ENCODE data around the gene ZSWIM8. TPM values are rescaled to one million over a fixed set of nuclear protein-coding genes. Genes with fewer than 3 reads are reported as not detected.

Gene ZSWIM8
- total RNA-seq, 1 experiment from 2014 or later = 59.1 TPM

DNA sequence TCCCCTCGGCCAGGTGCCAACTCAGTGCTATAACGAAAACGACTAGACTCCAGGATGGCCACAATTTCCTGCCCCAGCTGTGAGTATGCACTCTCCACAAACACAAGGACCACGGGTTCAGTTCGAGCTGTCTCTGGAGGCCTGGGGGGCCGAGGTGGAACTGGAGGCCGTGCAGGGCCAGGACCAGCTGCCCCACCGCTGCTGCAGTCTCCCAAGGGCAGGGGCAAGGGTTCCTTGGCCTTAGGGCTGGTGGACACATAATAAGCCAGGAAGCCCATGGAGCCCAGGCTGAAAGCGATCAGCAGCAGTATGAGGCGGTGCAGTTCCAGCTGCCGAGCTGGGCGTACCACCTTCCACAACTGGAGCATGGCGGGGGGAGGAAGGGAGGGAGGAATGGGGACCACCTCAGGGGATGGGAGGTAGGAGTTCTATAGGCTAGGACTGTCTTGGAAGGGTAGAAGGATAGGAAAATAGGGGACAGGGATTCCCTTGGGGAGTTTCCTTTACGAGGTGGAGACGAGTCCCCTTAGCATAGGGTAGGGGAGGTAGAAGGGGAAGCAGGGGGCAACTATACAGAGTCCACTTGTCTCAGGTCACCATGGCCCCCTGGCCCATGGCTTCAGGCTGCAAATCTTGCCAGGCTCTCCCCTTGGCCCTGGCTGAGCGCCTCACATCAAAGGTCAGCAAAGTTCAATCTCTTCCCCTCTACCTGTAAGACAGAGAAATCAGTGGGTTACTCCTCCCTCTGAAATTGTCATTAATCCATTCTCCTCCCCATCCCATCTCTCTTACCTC lies 22.8 kb downstream of the ZSWIM8 start:
- TF ChIP-seq JUN (CRISPR knock-in tag; IDR thresholded peaks at IDR 0.05) (no peak), ARID4B (CRISPR knock-in tag; IDR thresholded peaks at IDR 0.05; ENCODE audit: borderline replicate concordance) (no peak), IRF2 (CRISPR knock-in tag; IDR thresholded peaks at IDR 0.05; ENCODE audit: borderline replicate concordance, low read depth) (no peak), USF1 (CRISPR knock-in tag; IDR thresholded peaks at IDR 0.05) (no peak), E2F4 (CRISPR knock-in tag; IDR thresholded peaks at IDR 0.05; ENCODE audit: borderline replicate concordance, low read depth) (no peak), RORB (CRISPR knock-in tag; IDR thresholded peaks at IDR 0.05) (no peak), GRHL2 (CRISPR knock-in tag; IDR thresholded peaks at IDR 0.05; ENCODE audit: insufficient replicate concordance, severe bottlenecking) (no peak), MLX (CRISPR knock-in tag; IDR thresholded peaks at IDR 0.05) (no peak)
- TF ChIP-seq, protein P1, sequence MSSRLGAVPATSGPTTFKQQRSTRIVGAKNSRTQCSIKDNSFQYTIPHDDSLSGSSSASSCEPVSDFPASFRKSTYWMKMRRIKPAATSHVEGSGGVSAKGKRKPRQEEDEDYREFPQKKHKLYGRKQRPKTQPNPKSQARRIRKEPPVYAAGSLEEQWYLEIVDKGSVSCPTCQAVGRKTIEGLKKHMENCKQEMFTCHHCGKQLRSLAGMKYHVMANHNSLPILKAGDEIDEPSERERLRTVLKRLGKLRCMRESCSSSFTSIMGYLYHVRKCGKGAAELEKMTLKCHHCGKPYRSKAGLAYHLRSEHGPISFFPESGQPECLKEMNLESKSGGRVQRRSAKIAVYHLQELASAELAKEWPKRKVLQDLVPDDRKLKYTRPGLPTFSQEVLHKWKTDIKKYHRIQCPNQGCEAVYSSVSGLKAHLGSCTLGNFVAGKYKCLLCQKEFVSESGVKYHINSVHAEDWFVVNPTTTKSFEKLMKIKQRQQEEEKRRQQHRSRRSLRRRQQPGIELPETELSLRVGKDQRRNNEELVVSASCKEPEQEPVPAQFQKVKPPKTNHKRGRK (CRISPR knock-in tag; IDR thresholded peaks at IDR 0.05; ENCODE audit: borderline replicate concordance) = no peak
- no peaks in the 10 kb centered on the region for H3K27me3 Mint-ChIP-seq (ENCODE audit: low read depth)
- ChIA-PET POLR2A (interaction anchor here (0.7 kb wide), 1 partner anchor 19 kb away, joined by 9 read pairs; no protein-coding TSS in a partner anchor), CTCF (interaction anchor here (0.6 to 2.5 kb wide), 2 partner anchors 11 to 30 kb away, joined by 3 to 7 read pairs; no protein-coding TSS in a partner anchor)
- no peak overlapping the region for H3K27ac Mint-ChIP-seq
- DNase-seq (ENCODE audit: low spot score) (no peak), ATAC-seq (no peak)
- no peak overlapping the region for H3K4me3 Mint-ChIP-seq
- no peaks in the 10 kb centered on the region for H3K9me3 Mint-ChIP-seq
- peaks cover 10% of the 10 kb centered on the region for H3K4me1 Mint-ChIP-seq
- H3K36me3 Mint-ChIP-seq = peaks cover 32% of the 10 kb centered on the region

GRCh38 chr10:73809061-73809818 lies 23.8 kb downstream of the ZSWIM8 start:
- H3K4me3 Mint-ChIP-seq = peak overlapping the region; percentile 44; the same call in 1 of the 2 replicates
- no peak for ATAC-seq
- no peaks in the 10 kb centered on the region for H3K27me3 Mint-ChIP-seq (ENCODE audit: low read depth)
- peaks cover 23% of the 10 kb centered on the region for H3K36me3 Mint-ChIP-seq
- H3K27ac Mint-ChIP-seq = no peak overlapping the region
- no peak for DNase-seq (ENCODE audit: low spot score)
- POLR2A ChIA-PET = interaction anchor here (0.6 to 1.0 kb wide), 3 partner anchors 11 to 37 kb away, joined by 3 to 9 read pairs (median 5); no protein-coding TSS in a partner anchor
- peaks cover 10% of the 10 kb centered on the region for H3K4me1 Mint-ChIP-seq
- H3K9me3 Mint-ChIP-seq = no peaks in the 10 kb centered on the region
- no peak for TF ChIP-seq ZNF138 (CRISPR knock-in tag; conservative IDR thresholded peaks at IDR 0.05)
- TF ChIP-seq SP1 (CRISPR knock-in tag; conservative IDR thresholded peaks at IDR 0.05) = no peak
- no peak for TF ChIP-seq ZNF671 (CRISPR knock-in tag; IDR thresholded peaks at IDR 0.05)
- TF ChIP-seq ZNF317 (CRISPR knock-in tag; IDR thresholded peaks at IDR 0.05; ENCODE audit: borderline replicate concordance, low read depth) = no peak
- no peak for TF ChIP-seq ESRRA (CRISPR knock-in tag; IDR thresholded peaks at IDR 0.05; ENCODE audit: borderline replicate concordance)
- no peak for TF ChIP-seq PRDM15 (CRISPR knock-in tag; IDR thresholded peaks at IDR 0.05)
- no peak for TF ChIP-seq CREB1 (CRISPR knock-in tag; IDR thresholded peaks at IDR 0.05)
- TF ChIP-seq SMAD4 (CRISPR knock-in tag; IDR thresholded peaks at IDR 0.05) = no peak
- no peak for TF ChIP-seq ZNF263 (CRISPR knock-in tag; IDR thresholded peaks at IDR 0.05; ENCODE audit: low read depth)
- CTCF ChIA-PET = interaction anchor here (2.5 kb wide), 1 partner anchor 10 kb away, joined by 7 read pairs; no protein-coding TSS in a partner anchor

Measured in WTC11 (cell line).